PC-3 (cell line): ENCODE results near the gene CPS1. TPM values are rescaled to one million over a fixed set of nuclear protein-coding genes. Genes with fewer than 3 reads are reported as not detected.

Experiments used
- ATAC-seq: fragments of 200-7000 bp; cut with Tn5 transposase; 2 replicates; pipeline ENCODE4 v1.9.1; 2020; ENCODE audit warnings: mild to moderate bottlenecking, moderate library complexity
- BruUV-seq: library from RNA; stranded (reverse); fragments of 400-500 nt; replicated peaks from 2 replicates; lab custom pipeline; 2021; lab: Mats Ljungman, UMichigan
- CTCF ChIA-PET: fragments of 300-600 bp; sonication (Branson Sonifier 250); formaldehyde crosslinking; loops from one replicate; lab custom pipeline; 2022; ENCODE audit warnings: antibody characterized with exemption; lab: Charles Lee
- POLR2A ChIA-PET: fragments of 300-600 bp; sonication (Branson Sonifier 250); formaldehyde crosslinking; loops from one replicate; lab custom pipeline; 2022; ENCODE audit warnings: antibody characterized with exemption; ENCODE audit not compliant: unreplicated experiment; lab: Charles Lee
- DNase-seq: peaks from one replicate; pipeline ENCODE4 v3.0.0-alpha.2; 2015
- H2AFZ ChIP-seq: fragments of 300-600 bp; sonication (generic); 2 replicates; pipeline ENCODE4 v1.6.0; 2016; ENCODE audit warnings: antibody characterized with exemption, low read length
- H3F3A ChIP-seq: fragments of 300-600 bp; sonication (generic); one replicate; pipeline ENCODE4 v1.6.0; 2017; ENCODE audit warnings: antibody characterized with exemption, low read length, control low read depth, mild to moderate bottlenecking; ENCODE audit not compliant: unreplicated experiment
- H3K27ac ChIP-seq: fragments of 300-600 bp; sonication (generic); 2 replicates; pipeline ENCODE4 v1.5.1; 2016; ENCODE audit warnings: mild to moderate bottlenecking, low read length
- H3K27me3 ChIP-seq: fragments of 300-600 bp; sonication (generic); 2 replicates; pipeline ENCODE4 v1.6.1; 2016; ENCODE audit warnings: low read length, mixed read lengths
- H3K36me3 ChIP-seq: fragments of 300-600 bp; sonication (generic); 2 replicates; pipeline ENCODE4 v1.6.1; 2016; ENCODE audit warnings: low read depth, mixed run types, low read length, mixed read lengths
- H3K4me1 ChIP-seq: fragments of 300-600 bp; sonication (generic); 2 replicates; pipeline ENCODE4 v1.5.1; 2016; ENCODE audit warnings: low read length; ENCODE audit not compliant: insufficient read depth
- H3K4me2 ChIP-seq: fragments of 300-600 bp; sonication (generic); 2 replicates; pipeline ENCODE4 v1.6.0; 2016; ENCODE audit warnings: low read length
- H3K4me3 ChIP-seq: fragments of 300-600 bp; sonication (generic); 2 replicates; pipeline ENCODE4 v1.5.1; 2016; ENCODE audit warnings: mild to moderate bottlenecking, low read length, mixed read lengths
- H3K79me2 ChIP-seq: fragments of 300-600 bp; sonication (generic); 2 replicates; pipeline ENCODE4 v1.6.1; 2017; ENCODE audit warnings: low read length, mixed read lengths
- H3K9ac ChIP-seq: fragments of 300-600 bp; sonication (generic); 2 replicates; pipeline ENCODE4 v1.6.0; 2016; ENCODE audit warnings: mild to moderate bottlenecking, low read length
- H3K9me2 ChIP-seq: fragments of 300-600 bp; sonication (generic); replicated peaks from 2 replicates; pipeline ENCODE4 v1.6.1; 2016; ENCODE audit warnings: mixed run types, low read length, mixed read lengths
- H3K9me3 ChIP-seq: fragments of 300-600 bp; sonication (generic); 2 replicates; pipeline ENCODE4 v1.6.1; 2016; ENCODE audit warnings: low read length, mixed read lengths
- H4K20me1 ChIP-seq: fragments of 300-600 bp; sonication (generic); 2 replicates; pipeline ENCODE4 v1.6.1; 2016; ENCODE audit warnings: low read length, mixed read lengths
- EZH2 ChIP-seq: fragments of 300-600 bp; sonication (generic); IDR thresholded peaks from one replicate; pipeline ENCODE4 v1.6.1; 2017; ENCODE audit warnings: antibody characterized with exemption, mild to moderate bottlenecking, low read length; ENCODE audit not compliant: unreplicated experiment
- EZH2phosphoT487 ChIP-seq: fragments of 300-600 bp; sonication (generic); IDR thresholded peaks from 2 replicates; pipeline ENCODE4 v1.6.1; 2018; ENCODE audit warnings: mild to moderate bottlenecking, antibody characterized with exemption, low read length, borderline replicate concordance
- intact Hi-C: fragments of 100-400 bp; cut with micrococcal nuclease; formaldehyde crosslinking; loops from 2 replicates; pipeline ENCODE4 v1.9.0; 2023
- total RNA-seq: library from RNA; depleted of rRNA; stranded (reverse); fragments of >200 nt; gene quantifications from 2 replicates; pipeline ENCODE4 v1.2.3, GENCODE V29; 2014
- TF ChIP-seq, protein P1 (sequence below): fragments of 300-600 bp; sonication (generic); conservative IDR thresholded peaks from 2 replicates; pipeline ENCODE4 v1.5.1; 2017; ENCODE audit warnings: antibody characterized with exemption, low read depth, mild to moderate bottlenecking, low read length

CPS1 gene
- total RNA-seq, 1 experiment from 2014 or later: 17.7 TPM

DNA sequence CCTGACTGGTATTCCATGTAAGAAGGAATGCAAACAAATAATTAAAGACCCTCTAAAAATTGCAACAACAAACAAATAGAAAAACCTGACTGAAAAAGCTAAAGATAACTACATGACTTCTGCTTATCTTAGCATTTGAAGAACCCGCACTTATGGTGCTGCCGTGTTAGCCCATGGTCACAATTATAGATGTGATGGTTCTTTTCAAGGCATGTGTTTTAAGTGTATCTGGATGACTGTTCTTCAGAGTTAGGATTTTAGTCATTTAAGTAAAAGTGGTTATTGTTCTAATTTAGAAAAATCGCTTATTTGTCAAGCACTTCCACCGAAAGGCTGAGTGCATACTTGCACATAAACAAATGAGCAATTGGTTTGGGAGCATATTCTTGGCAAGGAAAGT, 77.3 kb downstream of the CPS1 start:
- BruUV-seq: no TSS peak
- no peaks in the 10 kb centered on the region for H3K9me2 ChIP-seq
- DNase-seq (no peak), ATAC-seq (no peak)
- H3K4me3 ChIP-seq: no peak overlapping the region
- H3K4me2 ChIP-seq: no peak overlapping the region
- intact Hi-C loops: no loop called here
- H4K20me1 ChIP-seq: no peaks in the 10 kb centered on the region
- ChIA-PET CTCF (no interaction called here), POLR2A (no interaction called here)
- no peak overlapping the region for H3K9ac ChIP-seq
- H2AFZ ChIP-seq: no peak overlapping the region
- no peak overlapping the region for H3K27ac ChIP-seq
- no peak for TF ChIP-seq EZH2
- TF ChIP-seq, protein P1, sequence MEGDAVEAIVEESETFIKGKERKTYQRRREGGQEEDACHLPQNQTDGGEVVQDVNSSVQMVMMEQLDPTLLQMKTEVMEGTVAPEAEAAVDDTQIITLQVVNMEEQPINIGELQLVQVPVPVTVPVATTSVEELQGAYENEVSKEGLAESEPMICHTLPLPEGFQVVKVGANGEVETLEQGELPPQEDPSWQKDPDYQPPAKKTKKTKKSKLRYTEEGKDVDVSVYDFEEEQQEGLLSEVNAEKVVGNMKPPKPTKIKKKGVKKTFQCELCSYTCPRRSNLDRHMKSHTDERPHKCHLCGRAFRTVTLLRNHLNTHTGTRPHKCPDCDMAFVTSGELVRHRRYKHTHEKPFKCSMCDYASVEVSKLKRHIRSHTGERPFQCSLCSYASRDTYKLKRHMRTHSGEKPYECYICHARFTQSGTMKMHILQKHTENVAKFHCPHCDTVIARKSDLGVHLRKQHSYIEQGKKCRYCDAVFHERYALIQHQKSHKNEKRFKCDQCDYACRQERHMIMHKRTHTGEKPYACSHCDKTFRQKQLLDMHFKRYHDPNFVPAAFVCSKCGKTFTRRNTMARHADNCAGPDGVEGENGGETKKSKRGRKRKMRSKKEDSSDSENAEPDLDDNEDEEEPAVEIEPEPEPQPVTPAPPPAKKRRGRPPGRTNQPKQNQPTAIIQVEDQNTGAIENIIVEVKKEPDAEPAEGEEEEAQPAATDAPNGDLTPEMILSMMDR: no peak
- no peak for TF ChIP-seq EZH2phosphoT487
- no peaks in the 10 kb centered on the region for H3K79me2 ChIP-seq
- H3K4me1 ChIP-seq: no peaks in the 10 kb centered on the region
- no peaks in the 10 kb centered on the region for H3K27me3 ChIP-seq
- H3K36me3 ChIP-seq: no peaks in the 10 kb centered on the region
- H3K9me3 ChIP-seq: no peaks in the 10 kb centered on the region
- H3F3A ChIP-seq: no peaks in the 10 kb centered on the region

DNA sequence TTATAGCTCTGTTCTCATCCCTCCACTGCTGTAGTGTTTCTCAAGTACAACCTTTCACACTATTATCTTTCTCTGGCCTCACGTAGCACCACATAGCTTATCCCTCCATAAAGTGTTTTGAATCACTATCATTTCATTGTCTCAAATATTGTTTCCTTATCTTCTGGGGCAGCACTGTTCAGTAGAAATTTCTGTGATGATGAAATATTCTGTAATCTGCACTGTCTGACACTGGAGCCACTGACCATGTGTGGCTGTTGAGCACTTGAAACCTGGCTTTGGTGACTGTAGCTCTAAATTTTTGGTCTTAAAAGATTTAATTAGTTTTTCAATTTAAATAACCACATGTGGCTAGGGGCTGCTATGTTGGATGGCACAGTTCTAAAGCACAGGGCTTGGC, 78.9 kb downstream of the CPS1 start:
- TF ChIP-seq EZH2 (no peak), EZH2phosphoT487 (no peak)
- TF ChIP-seq, protein P1: no peak
- Histone ChIP-seq H3K4me3 (no peak overlapping the region), H3K4me2 (no peak overlapping the region), H3K9me2 (no peaks in the 10 kb centered on the region), H3K27ac (no peak overlapping the region), H3K4me1 (no peaks in the 10 kb centered on the region), H3K79me2 (no peaks in the 10 kb centered on the region), H4K20me1 (no peaks in the 10 kb centered on the region), H3K9ac (no peak overlapping the region), H3K9me3 (no peaks in the 10 kb centered on the region), H3F3A (no peaks in the 10 kb centered on the region), H3K27me3 (no peaks in the 10 kb centered on the region), H2AFZ (no peak overlapping the region), H3K36me3 (no peaks in the 10 kb centered on the region)
- BruUV-seq: no TSS peak
- DNase-seq (no peak), ATAC-seq (no peak)
- ChIA-PET CTCF (no interaction called here), POLR2A (no interaction called here)
- intact Hi-C loops: no loop called here

DNA sequence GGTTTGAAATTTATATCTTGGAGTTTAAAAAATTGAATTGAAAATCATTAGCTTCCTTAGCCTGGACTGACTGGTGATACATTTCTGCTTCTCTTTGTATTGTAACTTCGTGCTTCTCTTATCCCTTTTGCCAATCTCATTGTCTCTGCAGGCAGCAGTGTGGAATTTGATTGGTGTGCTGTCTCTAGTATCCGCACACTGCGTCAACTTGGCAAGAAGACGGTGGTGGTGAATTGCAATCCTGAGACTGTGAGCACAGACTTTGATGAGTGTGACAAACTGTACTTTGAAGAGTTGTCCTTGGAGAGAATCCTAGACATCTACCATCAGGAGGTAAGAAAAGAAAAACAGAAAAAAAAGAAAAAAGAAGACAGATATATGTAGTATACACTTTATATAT, 85.9 kb downstream of the CPS1 start:
- TF ChIP-seq EZH2phosphoT487: no peak
- TF ChIP-seq, protein P1: no peak
- intact Hi-C loops: no loop called here
- Histone ChIP-seq H3K4me2 (no peak overlapping the region), H3K27ac (no peak overlapping the region), H3K36me3 (no peaks in the 10 kb centered on the region), H3K27me3 (no peaks in the 10 kb centered on the region), H3F3A (no peaks in the 10 kb centered on the region), H4K20me1 (no peaks in the 10 kb centered on the region), H2AFZ (no peak overlapping the region), H3K4me1 (no peaks in the 10 kb centered on the region), H3K9me3 (no peaks in the 10 kb centered on the region), H3K79me2 (no peaks in the 10 kb centered on the region), H3K4me3 (no peak overlapping the region), H3K9me2 (no peaks in the 10 kb centered on the region), H3K9ac (no peak overlapping the region)
- ATAC-seq (no peak), DNase-seq (no peak)
- no TSS peak for BruUV-seq
- POLR2A ChIA-PET: no interaction called here
- CTCF ChIA-PET: no interaction called here
